Esophagus (tissue), 2 donors: ENCODE results near the gene SMAGP. TPM values are rescaled to one million over a fixed set of nuclear protein-coding genes. Genes with fewer than 3 reads are reported as not detected.
A peak's percentile ranks its signal among the peaks of the same experiment; 100 is the strongest.
"Not testable (repeated sequence)": the region's sequence is repeated elsewhere in the genome, so short reads cannot be mapped to it uniquely, and the experiment has no call there.

Source experiments
- H3K27ac ChIP-seq, 2 donors: one replicate each; pipeline ENCODE4 v1.5.1; 2013; ENCODE audit warnings: low read depth in 2 of 2, mild to moderate bottlenecking in 2 of 2, inconsistent platforms in 1 of 2, low read length in 1 of 2, moderate library complexity in 1 of 2
- H3K27me3 ChIP-seq, 2 donors: one replicate each; pipeline ENCODE4 v1.6.1; 2013; ENCODE audit warnings: low read length in 2 of 2, control low read depth in 1 of 2, mild to moderate bottlenecking in 1 of 2; ENCODE audit not compliant: insufficient read depth in 2 of 2, control insufficient read depth in 1 of 2
- H3K36me3 ChIP-seq, 2 donors: one replicate each; pipeline ENCODE4 v1.6.1; 2013; ENCODE audit warnings: low read length in 1 of 2; ENCODE audit not compliant: control insufficient read depth in 2 of 2, insufficient read depth in 2 of 2
- H3K4me1 ChIP-seq, 2 donors: one replicate each; pipeline ENCODE4 v1.6.1; 2013; ENCODE audit warnings: low read length in 1 of 2; ENCODE audit not compliant: control insufficient read depth in 2 of 2, insufficient read depth in 2 of 2
- H3K4me3 ChIP-seq, 2 donors: one replicate each; pipeline ENCODE4 v1.5.1; 2013; ENCODE audit warnings: low read length in 2 of 2, mild to moderate bottlenecking in 2 of 2, low read depth in 1 of 2, moderate library complexity in 1 of 2
- H3K9me3 ChIP-seq, 2 donors: one replicate each; pipeline ENCODE4 v1.6.1; 2013; ENCODE audit warnings: mild to moderate bottlenecking in 2 of 2, low read depth in 1 of 2, low read length in 1 of 2, moderate library complexity in 1 of 2; ENCODE audit not compliant: control insufficient read depth in 2 of 2, insufficient read depth in 1 of 2
- WGBS, 2 donors: extraction: QIAGEN DNeasy Blood & Tissue Kit; methylation state at CpG; one replicate each; pipeline ENCODE4 v1.1.7; 2013; 5-methylcytosine and 5-hydroxymethylcytosine counted together
- polyA plus RNA-seq, 2 donors: library from polyadenylated mRNA; stranded (reverse); fragments of 200-250 nt; gene quantifications; one replicate each; pipeline ENCODE4 v1.2.3, GENCODE V29; 2013
- donor health status: healthy with polysubstance abuse.
- donor health status: Bipolar disorder and iron deficiency.

The SMAGP gene
- polyA plus RNA-seq, 2 donors, result 75.2 to 149 TPM

DNA sequence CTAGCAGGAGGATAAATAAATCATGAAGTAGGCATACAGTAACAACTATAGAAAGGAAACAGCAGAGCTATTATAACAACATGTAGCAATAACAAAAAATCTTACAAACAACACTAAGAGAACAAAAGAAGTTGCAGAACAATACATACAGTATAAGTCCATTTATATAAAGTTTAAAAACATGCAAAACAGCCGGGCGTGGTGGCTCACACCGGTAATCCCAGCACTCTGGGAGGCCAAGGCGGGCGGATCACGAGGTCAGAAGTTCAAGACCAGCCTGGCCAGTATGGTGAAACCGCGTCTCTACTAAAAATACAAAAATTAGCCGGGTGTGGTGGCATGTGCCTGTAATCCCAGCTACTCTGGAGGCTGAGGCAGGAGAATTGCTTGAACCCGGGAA is 23.9 kb upstream of the SMAGP start:
- not testable (repeated sequence) for H3K9me3 ChIP-seq, H3K27me3 ChIP-seq, H3K4me1 ChIP-seq, H3K27ac ChIP-seq, H3K4me3 ChIP-seq, H3K36me3 ChIP-seq
- 71 to 73% methylated on average over 10 of the region's 10 CpGs for WGBS, 2 donors

DNA sequence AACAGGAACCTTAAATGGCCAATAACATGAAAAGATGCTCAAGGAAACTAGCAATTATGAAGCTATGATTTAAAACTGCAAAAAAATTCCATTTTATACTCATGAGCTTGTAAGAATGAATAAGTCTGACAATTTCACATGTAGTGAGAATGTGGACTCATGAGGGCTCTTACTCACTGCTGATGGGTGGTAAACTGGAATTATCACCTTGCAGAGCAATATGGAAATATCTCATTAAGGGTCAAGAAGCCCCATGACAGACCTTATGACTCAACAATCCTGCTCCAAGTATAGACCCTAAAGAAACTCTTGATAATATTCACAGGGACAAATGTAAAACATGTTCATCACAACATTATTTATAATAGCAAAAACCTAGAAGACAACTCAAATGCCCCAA is 23.5 kb upstream of the SMAGP start:
- Histone ChIP-seq H3K4me3 (no peak overlapping the region), H3K4me1 (no peaks in the 10 kb centered on the region), H3K9me3 (no peaks in the 10 kb centered on the region), H3K27ac (no peak overlapping the region), H3K27me3 (no peaks in the 10 kb centered on the region), H3K36me3 (no peaks in the 10 kb centered on the region)

DNA sequence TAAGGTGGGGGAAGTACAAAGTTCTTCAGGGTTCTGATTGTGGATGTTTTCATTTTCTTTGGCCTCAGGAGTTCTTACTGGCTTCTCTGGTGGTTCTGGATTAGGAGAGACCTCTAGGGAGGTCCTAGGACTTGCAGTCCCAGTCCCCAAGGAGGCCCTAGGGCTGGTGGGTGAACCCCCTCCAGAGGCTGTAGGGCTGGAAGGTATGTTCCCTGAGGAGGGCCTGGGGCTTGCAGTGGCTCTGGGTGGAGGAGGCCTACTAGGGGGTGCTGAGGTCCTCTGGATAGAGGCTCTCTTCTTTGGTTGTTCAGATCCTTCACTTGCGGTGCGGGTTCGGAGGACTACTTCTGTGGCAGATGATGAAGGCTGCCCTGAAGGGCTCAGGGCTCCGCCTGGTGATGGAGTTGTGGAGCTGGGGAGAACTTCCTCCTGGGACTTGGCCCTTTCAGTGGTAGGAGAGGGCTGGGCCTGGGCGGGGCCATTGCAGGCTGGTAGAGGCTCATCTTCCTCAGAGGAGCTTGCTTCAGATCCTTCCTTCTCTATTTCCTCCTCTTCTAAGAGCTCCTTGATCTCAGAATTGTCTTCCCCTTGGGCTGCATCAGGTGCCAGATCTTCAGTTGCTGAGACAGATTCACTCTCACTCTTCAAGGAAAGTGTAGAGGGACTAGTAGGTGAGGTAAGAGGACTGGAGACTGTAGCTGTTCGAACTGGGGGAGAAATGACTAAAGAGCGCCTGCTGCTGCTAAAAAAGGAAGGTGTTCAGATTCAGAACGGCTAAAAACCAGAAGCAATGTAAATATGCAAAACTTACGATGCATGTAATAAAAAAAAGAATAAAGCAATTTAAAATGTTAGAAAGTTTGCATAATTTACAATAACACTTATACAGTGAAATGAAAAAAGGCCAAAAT is 21.6 kb upstream of the SMAGP start:
- WGBS, 2 donors, result 76 to 89% methylated on average over 8 to 9 of the region's 9 CpGs
- not testable (repeated sequence) for H3K9me3 ChIP-seq, H3K27me3 ChIP-seq, H3K27ac ChIP-seq, H3K36me3 ChIP-seq, H3K4me1 ChIP-seq, H3K4me3 ChIP-seq

DNA sequence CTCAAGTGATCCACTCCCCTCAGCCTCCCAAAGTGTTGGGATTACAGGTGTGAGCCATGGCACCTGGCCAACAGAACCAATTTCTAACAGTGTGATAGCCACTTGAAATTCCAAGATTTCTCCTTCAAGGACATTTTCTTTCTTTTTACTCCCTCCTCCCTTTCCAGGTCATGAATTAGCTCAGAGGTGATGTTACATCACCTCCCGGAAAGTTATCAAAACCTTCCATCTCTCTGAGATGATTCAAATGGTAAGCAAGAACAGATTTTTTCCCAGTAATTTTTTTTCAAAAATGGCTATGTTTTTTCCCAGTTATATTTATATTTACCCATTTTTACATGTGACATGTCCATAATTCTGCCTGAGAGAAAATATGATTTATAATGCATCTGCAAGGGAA is 15.6 kb upstream of the SMAGP start:
- no peaks in the 10 kb centered on the region for H3K27me3 ChIP-seq
- no peaks in the 10 kb centered on the region for H3K9me3 ChIP-seq
- no peak overlapping the region for H3K4me3 ChIP-seq
- 88 to 92% methylated on average over 1 of the region's 1 CpG for WGBS, 2 donors
- H3K4me1 ChIP-seq, result no peaks in the 10 kb centered on the region
- H3K27ac ChIP-seq, result no peak overlapping the region
- H3K36me3 ChIP-seq, result no peaks in the 10 kb centered on the region

DNA sequence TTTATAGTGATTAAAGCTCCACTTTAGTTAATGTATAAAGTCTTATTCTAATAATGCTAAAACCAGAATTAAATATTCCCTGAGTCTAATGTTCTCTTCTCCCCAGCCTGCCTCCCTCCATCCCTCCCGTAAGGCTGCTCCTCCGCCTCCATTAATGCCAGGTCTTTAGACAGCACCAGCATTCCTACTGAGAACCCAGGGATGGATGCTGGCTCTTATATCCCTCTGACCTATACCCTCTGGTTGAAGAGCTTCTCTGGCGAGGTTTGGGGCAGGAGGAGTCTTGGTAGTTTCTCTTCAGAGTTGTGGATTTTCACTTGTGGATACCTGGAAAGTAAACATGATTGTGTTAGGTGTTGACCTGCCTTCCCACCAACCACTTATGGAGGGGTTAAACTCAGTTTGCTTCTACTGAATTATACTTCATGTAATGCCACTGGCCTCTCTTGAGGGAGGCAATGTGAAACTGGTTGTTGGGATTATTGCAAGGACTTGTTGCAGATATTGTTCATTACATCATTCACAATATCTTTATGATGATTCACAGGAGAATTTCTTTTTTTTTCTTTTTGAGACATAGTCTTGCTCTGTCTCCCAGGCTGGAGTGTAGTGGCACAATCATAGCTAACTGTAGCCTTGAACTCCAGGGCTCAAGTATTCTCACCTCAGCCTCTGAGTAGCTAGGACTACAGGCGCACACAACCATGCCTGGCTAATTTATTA is 11.1 kb upstream of the SMAGP start:
- Histone ChIP-seq H3K9me3 (no peaks in the 10 kb centered on the region), H3K27ac (no peak overlapping the region), H3K27me3 (no peaks in the 10 kb centered on the region), H3K36me3 (no peaks in the 10 kb centered on the region), H3K4me1 (no peaks in the 10 kb centered on the region), H3K4me3 (no peak overlapping the region)
- 87 to 91% methylated on average over 4 of the region's 4 CpGs for WGBS, 2 donors

DNA sequence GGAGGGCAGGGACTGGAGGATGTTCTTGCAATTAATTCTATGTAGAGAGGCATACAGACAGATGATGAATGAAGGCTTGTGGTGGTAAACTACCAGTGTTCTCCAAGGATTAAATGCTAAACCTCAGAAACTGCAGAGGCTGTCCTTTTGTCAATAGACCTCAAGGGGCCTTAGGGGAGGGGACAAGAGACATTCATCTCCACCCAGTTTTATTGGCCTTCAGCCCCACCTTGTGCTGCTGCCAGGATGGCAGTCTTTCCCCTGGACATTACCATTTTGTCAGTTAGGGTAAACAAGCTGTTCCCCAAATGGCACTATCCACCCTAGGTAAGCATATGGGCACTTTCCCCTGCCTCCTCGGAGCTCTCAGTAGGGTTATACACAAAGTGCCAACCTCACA is 4.9 kb upstream of the SMAGP start:
- Histone ChIP-seq H3K36me3 (no peaks in the 10 kb centered on the region), H3K9me3 (no peaks in the 10 kb centered on the region), H3K4me1 (no peaks in the 10 kb centered on the region), H3K27ac (no peak overlapping the region), H3K4me3 (no peak overlapping the region), H3K27me3 (no peaks in the 10 kb centered on the region)
- 71 to 79% methylated on average over 1 of the region's 1 CpG for WGBS, 2 donors

DNA sequence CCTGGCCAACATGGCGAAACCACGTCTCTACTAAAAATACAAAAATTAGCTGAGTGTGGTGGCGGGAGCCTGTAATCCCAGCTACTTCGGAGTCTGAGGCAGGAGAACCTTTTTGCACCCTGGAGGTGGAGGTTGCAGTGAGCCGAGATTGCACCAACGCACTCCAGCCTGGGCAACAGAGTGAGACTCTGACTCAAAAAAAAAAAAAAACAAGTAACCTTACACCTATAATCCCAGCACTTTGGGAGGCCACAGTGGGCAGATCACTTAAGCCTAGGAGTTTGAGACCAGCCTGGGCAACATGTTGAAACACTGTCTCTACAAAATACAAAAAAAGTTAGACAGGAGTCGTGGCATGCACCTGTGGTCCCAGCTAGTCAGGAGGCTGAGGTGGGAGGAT is 2.6 kb upstream of the SMAGP start:
- not testable (repeated sequence) for H3K36me3 ChIP-seq, H3K27me3 ChIP-seq, H3K4me1 ChIP-seq, H3K9me3 ChIP-seq, H3K4me3 ChIP-seq, H3K27ac ChIP-seq
- 95% methylated on average over 7 of the region's 7 CpGs for whole genome bisulfite sequencing, 2 donors

DNA sequence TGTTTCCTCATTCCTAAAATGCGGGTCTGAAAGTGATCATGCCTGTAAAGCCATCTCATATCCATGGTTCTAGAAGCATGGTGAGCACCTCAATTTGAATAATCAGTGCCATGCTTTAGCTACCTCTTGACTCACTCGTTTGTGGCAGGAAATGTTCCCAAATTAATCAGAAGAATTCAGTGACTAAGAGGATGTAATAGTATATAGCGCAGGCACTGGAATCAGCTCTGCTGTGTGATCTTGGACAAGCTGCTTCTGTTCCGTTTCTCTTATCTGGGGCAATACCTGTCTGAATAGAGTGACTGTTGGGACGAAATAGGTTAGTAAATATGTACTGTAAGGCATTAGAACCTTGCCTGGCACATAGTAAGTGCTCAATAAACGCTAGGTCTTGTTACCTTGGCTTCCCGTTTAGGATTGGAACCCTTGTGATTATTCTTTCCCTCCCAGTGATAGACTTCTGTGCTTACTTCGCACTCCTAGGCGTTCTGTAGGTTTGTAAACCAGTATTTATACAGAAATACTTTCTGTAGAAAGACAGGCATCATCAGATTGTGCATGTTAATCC is 820 bp upstream of the SMAGP start:
- Histone ChIP-seq H3K9me3 (no peaks in the 10 kb centered on the region), H3K4me3 (peak overlapping the region; percentile 58 to 61), H3K36me3 (no peaks in the 10 kb centered on the region), H3K27ac (peak overlapping the region; percentile 79 to 96), H3K27me3 (no peaks in the 10 kb centered on the region), H3K4me1 (no peaks in the 10 kb centered on the region)
- WGBS, 2 donors, result 44 to 46% methylated on average over 9 of the region's 9 CpGs

DNA sequence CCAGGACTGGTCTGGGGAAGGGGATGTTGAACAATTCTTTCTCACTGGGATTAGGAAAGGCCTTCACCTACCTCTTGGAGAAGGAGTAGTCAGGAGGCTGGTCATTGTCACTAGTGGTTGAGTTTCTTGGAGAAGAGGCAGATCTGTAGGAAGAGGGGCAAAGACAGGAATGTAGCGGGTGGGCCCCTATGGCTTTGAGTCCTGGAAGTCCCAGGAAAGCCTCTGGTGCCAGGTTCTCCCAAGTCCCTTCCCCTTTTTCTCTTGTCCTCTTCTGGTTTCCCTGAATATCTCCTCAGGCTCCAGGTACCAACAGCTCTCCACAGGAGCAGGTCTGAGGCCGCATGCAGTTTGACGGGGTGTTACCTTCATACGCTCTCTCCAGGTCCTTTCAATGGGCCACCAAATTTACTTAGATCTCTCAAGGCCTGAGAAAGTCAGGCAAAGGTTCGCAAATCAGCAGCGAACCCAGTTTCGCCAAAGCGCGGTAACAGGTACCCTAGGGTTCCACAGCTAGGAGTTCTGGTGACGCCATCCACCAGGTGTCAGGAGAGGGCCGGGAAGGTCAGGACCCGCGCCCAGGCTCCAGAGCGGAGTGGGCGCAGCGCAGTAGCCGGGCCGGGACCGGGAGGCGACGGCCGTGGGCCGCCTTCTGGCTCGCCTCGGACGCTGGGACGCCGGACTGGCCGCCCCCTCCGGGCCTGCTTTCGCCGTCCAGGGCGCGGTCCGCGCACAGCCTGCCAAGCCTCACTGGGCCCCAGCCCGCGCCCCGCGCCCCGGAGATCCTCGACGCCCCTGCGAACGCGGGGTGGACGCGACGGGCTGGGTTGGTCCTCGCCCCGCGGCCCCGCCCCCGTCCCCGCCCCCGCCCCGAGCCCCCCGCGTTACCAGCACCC is 795 bp downstream of the SMAGP start:
- Histone ChIP-seq H3K4me1 (no peaks in the 10 kb centered on the region), H3K27ac (peak overlapping the region; percentile 79 to 96), H3K27me3 (no peaks in the 10 kb centered on the region), H3K9me3 (no peaks in the 10 kb centered on the region), H3K36me3 (no peaks in the 10 kb centered on the region), H3K4me3 (peak overlapping the region; percentile 58 to 61)
- WGBS, 2 donors, result 8 to 14% methylated on average over 26 to 59 of the region's 59 CpGs
